Choroid plexus epithelial cell (primary cell): Measurements from ENCODE around the gene RASGRP4.

Experiments
- DNase-seq: peaks from one replicate; pipeline ENCODE4 v3.0.0-alpha.2; 2010; ENCODE audit warnings: low read depth
- H3K4me3 ChIP-seq: 2 replicates; pipeline ENCODE4 v1.5.1; 2011; ENCODE audit warnings: low read depth, mild to moderate bottlenecking, control low read depth, low read length, moderate library complexity
- CTCF ChIP-seq: conservative IDR thresholded peaks from 2 replicates; pipeline ENCODE4 v1.5.1; 2011; ENCODE audit warnings: low read depth, mild to moderate bottlenecking, control low read depth, inconsistent platforms, low read length, moderate library complexity

Gene RASGRP4

GRCh38 chr19:38360351-38360750, 65.7 kb downstream of the RASGRP4 start:
- TF ChIP-seq CTCF: no peak
- H3K4me3 ChIP-seq: no peak overlapping the region
- no peak for DNase-seq

DNA sequence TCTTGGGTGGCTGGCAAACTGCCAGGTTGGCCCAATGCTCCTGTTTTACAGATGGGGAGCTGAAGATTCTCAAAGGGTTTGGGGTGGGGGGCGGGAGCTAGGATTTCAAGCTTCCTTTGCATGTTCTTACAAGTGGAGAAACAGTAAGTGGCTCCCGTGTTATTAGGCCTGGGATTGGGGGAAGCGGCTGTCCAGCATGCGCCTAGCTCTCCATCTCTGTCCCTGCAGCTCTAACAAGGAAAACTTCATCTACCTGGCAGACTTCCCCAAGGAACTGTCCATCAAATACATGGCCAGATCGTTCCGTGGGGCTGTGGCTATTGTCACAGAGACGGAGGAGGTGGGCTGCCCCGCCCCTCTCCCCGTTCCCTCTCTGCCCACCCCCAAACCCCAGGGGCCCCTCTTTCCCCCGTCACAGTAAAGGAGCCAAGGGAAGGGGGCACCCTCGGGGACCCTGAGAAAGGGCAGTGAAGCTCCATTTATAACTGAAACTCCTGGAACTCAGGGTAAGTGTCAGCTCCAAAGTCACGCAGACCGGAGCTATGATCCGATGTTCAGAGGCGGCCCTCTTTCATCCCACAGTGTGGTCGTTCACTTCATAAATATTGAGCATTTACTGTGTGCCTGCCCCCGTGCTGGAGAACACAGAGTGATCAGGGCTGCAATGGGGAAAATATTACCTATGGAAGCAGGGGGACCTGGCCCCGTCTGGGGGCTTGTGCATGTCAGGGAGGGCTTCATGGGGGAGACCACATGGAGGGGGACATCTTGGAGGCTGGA, 66.6 kb downstream of the RASGRP4 start:
- H3K4me3 ChIP-seq: no peak overlapping the region
- TF ChIP-seq CTCF: no peak
- DNase-seq: no peak
